B cell (primary cell): Measurements from ENCODE around the gene CYP4F2.

Experiments
- EZH2 ChIP-seq: IDR thresholded peaks from 2 replicates; pipeline ENCODE4 v1.6.1; 2012; ENCODE audit warnings: borderline replicate concordance, low read depth, mild to moderate bottlenecking, moderate library complexity, low read length; ENCODE audit not compliant: insufficient read depth, poor library complexity, severe bottlenecking
- TF ChIP-seq, protein P1 (sequence below): fragments of 200-600 bp; IDR thresholded peaks from one replicate; pipeline ENCODE4 v1.8.0; 2022; ENCODE audit warnings: antibody characterized with exemption, mild to moderate bottlenecking

DNA sequence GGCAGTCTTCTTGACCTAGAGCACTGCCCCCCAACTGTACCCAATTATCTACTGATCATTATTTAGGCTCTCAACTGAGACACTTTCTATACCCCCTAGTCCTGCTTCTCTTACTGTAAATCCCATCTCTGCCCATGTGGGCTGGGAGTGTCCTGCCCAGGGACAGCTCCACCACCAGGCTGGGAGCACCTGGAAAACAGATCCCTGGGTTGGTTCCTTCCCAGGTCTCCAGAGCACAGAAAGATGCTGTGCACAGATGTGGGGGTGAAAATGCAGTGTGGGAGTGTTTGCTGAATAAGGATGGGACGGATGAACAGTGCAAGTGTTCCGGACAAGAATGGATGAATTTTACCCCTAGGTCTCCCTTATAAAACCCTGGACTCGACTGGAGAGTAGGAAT, 12.7 kb downstream of the CYP4F2 start:
- no peak for TF ChIP-seq EZH2
- TF ChIP-seq, protein P1, sequence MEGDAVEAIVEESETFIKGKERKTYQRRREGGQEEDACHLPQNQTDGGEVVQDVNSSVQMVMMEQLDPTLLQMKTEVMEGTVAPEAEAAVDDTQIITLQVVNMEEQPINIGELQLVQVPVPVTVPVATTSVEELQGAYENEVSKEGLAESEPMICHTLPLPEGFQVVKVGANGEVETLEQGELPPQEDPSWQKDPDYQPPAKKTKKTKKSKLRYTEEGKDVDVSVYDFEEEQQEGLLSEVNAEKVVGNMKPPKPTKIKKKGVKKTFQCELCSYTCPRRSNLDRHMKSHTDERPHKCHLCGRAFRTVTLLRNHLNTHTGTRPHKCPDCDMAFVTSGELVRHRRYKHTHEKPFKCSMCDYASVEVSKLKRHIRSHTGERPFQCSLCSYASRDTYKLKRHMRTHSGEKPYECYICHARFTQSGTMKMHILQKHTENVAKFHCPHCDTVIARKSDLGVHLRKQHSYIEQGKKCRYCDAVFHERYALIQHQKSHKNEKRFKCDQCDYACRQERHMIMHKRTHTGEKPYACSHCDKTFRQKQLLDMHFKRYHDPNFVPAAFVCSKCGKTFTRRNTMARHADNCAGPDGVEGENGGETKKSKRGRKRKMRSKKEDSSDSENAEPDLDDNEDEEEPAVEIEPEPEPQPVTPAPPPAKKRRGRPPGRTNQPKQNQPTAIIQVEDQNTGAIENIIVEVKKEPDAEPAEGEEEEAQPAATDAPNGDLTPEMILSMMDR, result no peak
